Activated naive CD4-positive, alpha-beta T cell treated with anti-CD3 and anti-CD28 coated beads, Interleukin-2, amount 50 U/mL, for 72 hours (primary cell): ENCODE measurements around the gene SQSTM1. TPM values are rescaled to one million over a fixed set of nuclear protein-coding genes. Genes with fewer than 3 reads are reported as not detected.
"Not testable (repeated sequence)": the region's sequence is repeated elsewhere in the genome, so short reads cannot be mapped to it uniquely, and the experiment has no call there.

Experiments used
- ATAC-seq, 2 donors: fragments of 150-1000 bp; cut with Tn5 transposase; 2 replicates each; pipeline ENCODE4 v1.10.0; 2021; ENCODE audit warnings: mild to moderate bottlenecking in 2 of 2, moderate library complexity in 2 of 2
- DNase-seq, 2 donors: peaks; one replicate each; pipeline ENCODE4 v3.0.0; 2021 to 2022; ENCODE audit warnings: low spot score in 2 of 2
- H3K27ac Mint-ChIP-seq, 2 donors: one replicate each; pipeline ENCODE4 v1.8.0; 2022; ENCODE audit warnings: mild to moderate bottlenecking in 2 of 2, mixed read lengths in 2 of 2
- H3K36me3 Mint-ChIP-seq, 2 donors: one replicate each; pipeline ENCODE4 v1.8.0; 2022; ENCODE audit warnings: mixed read lengths in 2 of 2
- H3K9me3 Mint-ChIP-seq, 2 donors: one replicate each; pipeline ENCODE4 v1.8.0; 2022; ENCODE audit warnings: mixed read lengths in 2 of 2
- total RNA-seq, 2 donors: library from RNA; stranded (reverse); gene quantifications; one replicate each; pipeline ENCODE4 v1.2.3, GENCODE V29; 2022

Gene SQSTM1
- total RNA-seq: 100 to 1,000 TPM; 120 to 163 TPM

- DNase-seq (peak; percentile 85), ATAC-seq (peak; percentile 40 to 56)
- Mint-ChIP-seq H3K9me3 (no peaks in the 10 kb centered on the region), H3K36me3 (peaks cover 14 to 24% of the 10 kb centered on the region in 2 donors), H3K27ac (peak within 1 kb of the TSS; percentile 92 to 96)
Observed at GRCh38 chr5:179820483-179821297, at the start of gene SQSTM1. TSS of gene SQSTM1 (plus strand) at chr5:179820905. CDS start at chr5:179820937, 32 bp downstream.

- no peak for DNase-seq
- peaks cover 12 to 15% of the 10 kb centered on the region in 2 donors for H3K36me3 Mint-ChIP-seq
- H3K27ac Mint-ChIP-seq: peak overlapping the region in 1 of 2 donors; percentile 85
- H3K9me3 Mint-ChIP-seq: no peaks in the 10 kb centered on the region
- no peak for ATAC-seq
Observed at GRCh38 chr5:179771311-179771895, 49.3 kb upstream of the SQSTM1 start.

- peak overlapping the region in 1 of 2 donors; percentile 85 for H3K27ac Mint-ChIP-seq
- DNase-seq (no peak), ATAC-seq (no peak)
- no peaks in the 10 kb centered on the region for H3K9me3 Mint-ChIP-seq
- H3K36me3 Mint-ChIP-seq: peaks cover 12 to 15% of the 10 kb centered on the region in 2 donors
Observed at GRCh38 chr5:179772351-179772750, 48.4 kb upstream of the SQSTM1 start.

- ATAC-seq (no peak), DNase-seq (no peak)
- Mint-ChIP-seq H3K9me3 (no peaks in the 10 kb centered on the region), H3K36me3 (peaks cover 12 to 15% of the 10 kb centered on the region in 2 donors), H3K27ac (peak overlapping the region in 1 of 2 donors; percentile 61)
Observed at GRCh38 chr5:179773686-179774040, 47.0 kb upstream of the SQSTM1 start.

GRCh38 chr5:179774442-179774841 lies 46.3 kb upstream of the SQSTM1 start:
- peaks cover 7 to 12% of the 10 kb centered on the region in 2 donors for H3K36me3 Mint-ChIP-seq

GRCh38 chr5:179776411-179776938 lies 44.2 kb upstream of the SQSTM1 start:
- Mint-ChIP-seq H3K36me3 (peaks cover 7 to 12% of the 10 kb centered on the region in 2 donors), H3K27ac (no peak overlapping the region), H3K9me3 (no peaks in the 10 kb centered on the region)
- DNase-seq: no peak
- ATAC-seq: peak in 1 of 2 donors; percentile 29

More at GRCh38 chr5:179774442-179774841, 46.3 kb upstream of the SQSTM1 start:
- no peaks in the 10 kb centered on the region for H3K9me3 Mint-ChIP-seq
- ATAC-seq: no peak
- no peak overlapping the region for H3K27ac Mint-ChIP-seq
- no peak for DNase-seq

GRCh38 chr5:179777456-179777855 lies 43.2 kb upstream of the SQSTM1 start:
- DNase-seq (no peak), ATAC-seq (no peak)
- H3K36me3 Mint-ChIP-seq: peaks cover 7 to 12% of the 10 kb centered on the region in 2 donors
- H3K27ac Mint-ChIP-seq: no peak overlapping the region
- H3K9me3 Mint-ChIP-seq: no peaks in the 10 kb centered on the region

- ATAC-seq: no peak
- no peak overlapping the region for H3K27ac Mint-ChIP-seq
- no peak for DNase-seq
- peaks cover 5 to 11% of the 10 kb centered on the region in 2 donors for H3K36me3 Mint-ChIP-seq
- H3K9me3 Mint-ChIP-seq: no peaks in the 10 kb centered on the region
Observed at GRCh38 chr5:179777909-179778308, 42.8 kb upstream of the SQSTM1 start.

GRCh38 chr5:179778591-179778990 lies 42.1 kb upstream of the SQSTM1 start:
- Mint-ChIP-seq H3K27ac (peak overlapping the region in 1 of 2 donors; percentile 68), H3K9me3 (no peaks in the 10 kb centered on the region), H3K36me3 (peaks cover 0 to 4% of the 10 kb centered on the region in 2 donors)
- ATAC-seq (no peak), DNase-seq (no peak)

GRCh38 chr5:179779826-179780225 lies 40.9 kb upstream of the SQSTM1 start:
- Mint-ChIP-seq H3K27ac (no peak overlapping the region), H3K9me3 (no peaks in the 10 kb centered on the region), H3K36me3 (no peaks in the 10 kb centered on the region)
- ATAC-seq (no peak), DNase-seq (no peak)

GRCh38 chr5:179780362-179780761 lies 40.3 kb upstream of the SQSTM1 start:
- DNase-seq: no peak
- H3K36me3 Mint-ChIP-seq: no peaks in the 10 kb centered on the region
- H3K9me3 Mint-ChIP-seq: no peaks in the 10 kb centered on the region
- no peak overlapping the region for H3K27ac Mint-ChIP-seq
- no peak for ATAC-seq

GRCh38 chr5:179781846-179782245 lies 38.9 kb upstream of the SQSTM1 start:
- ATAC-seq: no peak
- Mint-ChIP-seq H3K27ac (peak overlapping the region in 1 of 2 donors; percentile 39), H3K9me3 (no peaks in the 10 kb centered on the region), H3K36me3 (no peaks in the 10 kb centered on the region)
- no peak for DNase-seq

- no peak for ATAC-seq
Observed at GRCh38 chr5:179783128-179783527, 37.6 kb upstream of the SQSTM1 start.

GRCh38 chr5:179786861-179787260 lies 33.8 kb upstream of the SQSTM1 start:
- H3K36me3 Mint-ChIP-seq: peaks cover 0 to 6% of the 10 kb centered on the region in 2 donors
- DNase-seq (no peak), ATAC-seq (no peak)
- no peak overlapping the region for H3K27ac Mint-ChIP-seq
- H3K9me3 Mint-ChIP-seq: no peaks in the 10 kb centered on the region

More at GRCh38 chr5:179783128-179783527, 37.6 kb upstream of the SQSTM1 start:
- no peak for DNase-seq
- Mint-ChIP-seq H3K27ac (peak overlapping the region in 1 of 2 donors; percentile 50), H3K9me3 (no peaks in the 10 kb centered on the region), H3K36me3 (no peaks in the 10 kb centered on the region)

- ATAC-seq: no peak
- H3K27ac Mint-ChIP-seq: peak overlapping the region in 1 of 2 donors; percentile 60
Observed at GRCh38 chr5:179788193-179788854, 32.4 kb upstream of the SQSTM1 start.

GRCh38 chr5:179789278-179789677 lies 31.4 kb upstream of the SQSTM1 start:
- H3K27ac Mint-ChIP-seq, DNase-seq, H3K36me3 Mint-ChIP-seq, H3K9me3 Mint-ChIP-seq, ATAC-seq: not testable (repeated sequence)

More at GRCh38 chr5:179788193-179788854, 32.4 kb upstream of the SQSTM1 start:
- peaks cover 0 to 6% of the 10 kb centered on the region in 2 donors for H3K36me3 Mint-ChIP-seq
- no peaks in the 10 kb centered on the region for H3K9me3 Mint-ChIP-seq
- DNase-seq: no peak
